ENCODE data around the gene CACNA2D3.

Gene CACNA2D3

GRCh38 chr3:54171951-54172350 lies 49.6 kb downstream of the CACNA2D3 start:
- no peak for DNase-seq

- peak in 1 of 3 experiments; percentile 10 for DNase-seq
Observed at GRCh38 chr3:54173371-54173770, 51.0 kb downstream of the CACNA2D3 start.

- peak in 2 of 3 experiments; percentile 5 to 22 for DNase-seq
Observed at GRCh38 chr3:54176106-54176505, 53.8 kb downstream of the CACNA2D3 start.

- DNase-seq, result no peak
Observed at GRCh38 chr3:54177816-54178215, 55.5 kb downstream of the CACNA2D3 start.

- no peak for DNase-seq
Observed at GRCh38 chr3:54178376-54178775, 56.0 kb downstream of the CACNA2D3 start.

- peak; percentile 39 to 91 (median 56) for DNase-seq
Observed at GRCh38 chr3:54180921-54181320, 58.6 kb downstream of the CACNA2D3 start.

- DNase-seq, result no peak
Observed at GRCh38 chr3:54182242-54182641, 59.9 kb downstream of the CACNA2D3 start.

GRCh38 chr3:54185740-54186139 lies 63.4 kb downstream of the CACNA2D3 start:
- no peak for DNase-seq

- no peak for DNase-seq
Observed at GRCh38 chr3:54188176-54188791, 65.9 kb downstream of the CACNA2D3 start.

GRCh38 chr3:54191220-54191619 lies 68.9 kb downstream of the CACNA2D3 start:
- no peak for DNase-seq

- peak in 2 of 3 experiments; percentile 5 to 40 for DNase-seq
Observed at GRCh38 chr3:54192026-54192425, 69.7 kb downstream of the CACNA2D3 start.

- peak in 2 of 3 experiments; percentile 24 to 61 for DNase-seq
Observed at GRCh38 chr3:54193093-54193492, 70.7 kb downstream of the CACNA2D3 start.

GRCh38 chr3:54196360-54196991 lies 74.1 kb downstream of the CACNA2D3 start:
- no peak for DNase-seq

- no peak for DNase-seq
Observed at GRCh38 chr3:54197509-54197908, 75.2 kb downstream of the CACNA2D3 start.

- DNase-seq, result no peak
Observed at GRCh38 chr3:54198556-54198955, 76.2 kb downstream of the CACNA2D3 start.

- DNase-seq, result no peak
Observed at GRCh38 chr3:54202054-54202453, 79.7 kb downstream of the CACNA2D3 start.

GRCh38 chr3:54202651-54203248 lies 80.4 kb downstream of the CACNA2D3 start:
- no peak for DNase-seq

- DNase-seq, result no peak
Observed at GRCh38 chr3:54206874-54207273, 84.5 kb downstream of the CACNA2D3 start.

- peak; percentile 30 to 88 (median 66) for DNase-seq
Observed at GRCh38 chr3:54211097-54211496, 88.7 kb downstream of the CACNA2D3 start.

- DNase-seq, result no peak
Observed at GRCh38 chr3:54212723-54213122, 90.4 kb downstream of the CACNA2D3 start.

GRCh38 chr3:54213907-54214306 lies 91.6 kb downstream of the CACNA2D3 start:
- DNase-seq, result no peak

- no peak for DNase-seq
Observed at GRCh38 chr3:54214845-54215244, 92.5 kb downstream of the CACNA2D3 start.

- no peak for DNase-seq
Observed at GRCh38 chr3:54215521-54215920, 93.2 kb downstream of the CACNA2D3 start.

GRCh38 chr3:54217828-54218227 lies 95.5 kb downstream of the CACNA2D3 start:
- DNase-seq, result no peak
